CD8-positive, alpha-beta memory T cell (primary cell): Measurements from ENCODE around the gene ANK2. TPM values are rescaled to one million over a fixed set of nuclear protein-coding genes. Genes with fewer than 3 reads are reported as not detected.
"Not testable (repeated sequence)": the region's sequence is repeated elsewhere in the genome, so short reads cannot be mapped to it uniquely, and the experiment has no call there.

Experiments
- CTCF ChIA-PET: fragments of 350-600 bp; sonication (Branson Sonifier 250); formaldehyde crosslinking; loops from one replicate; lab custom pipeline; 2021; ENCODE audit warnings: antibody characterized with exemption; lab: Charles Lee
- POLR2A ChIA-PET: fragments of 350-600 bp; sonication (Branson Sonifier 250); formaldehyde crosslinking; loops from one replicate; lab custom pipeline; 2021; ENCODE audit warnings: antibody characterized with exemption; lab: Charles Lee
- DNase-seq, 5 donors: peaks; one replicate each; pipeline versions ENCODE4 v3.0.0 to v3.0.0-alpha.2; 2020 to 2022; ENCODE audit warnings: mixed read lengths in 1 of 5
- H3K27ac ChIP-seq: one replicate; pipeline ENCODE4 v1.7.0; 2013; ENCODE audit warnings: low read depth, mild to moderate bottlenecking, low read length, moderate library complexity
- H3K27me3 ChIP-seq: 2 replicates; pipeline ENCODE4 v1.7.0; 2013; ENCODE audit warnings: low read length, mild to moderate bottlenecking; ENCODE audit not compliant: insufficient read depth, poor library complexity, severe bottlenecking
- H3K36me3 ChIP-seq: 2 replicates; pipeline ENCODE4 v1.7.0; 2013; ENCODE audit warnings: mild to moderate bottlenecking, low read length, moderate library complexity; ENCODE audit not compliant: insufficient read depth
- H3K4me1 ChIP-seq: 2 replicates; pipeline ENCODE4 v1.7.0; 2013; ENCODE audit warnings: mild to moderate bottlenecking, low read length, moderate library complexity; ENCODE audit not compliant: insufficient read depth
- H3K4me3 ChIP-seq: 2 replicates; pipeline ENCODE4 v1.7.0; 2013; ENCODE audit warnings: mild to moderate bottlenecking, low read length
- H3K9me3 ChIP-seq: 2 replicates; pipeline ENCODE4 v1.7.0; 2013; ENCODE audit warnings: mild to moderate bottlenecking, low read length
- H3K27ac Mint-ChIP-seq, 8 donors: one replicate each; pipeline ENCODE4 v1.8.0; 2020 to 2021; ENCODE audit warnings: mixed read lengths in 8 of 8, mild to moderate bottlenecking in 6 of 8, inconsistent platforms in 3 of 8, moderate library complexity in 3 of 8
- H3K27me3 Mint-ChIP-seq, 2 donors: one replicate each; pipeline ENCODE4 v1.8.0; 2020 to 2021; ENCODE audit warnings: mixed read lengths in 2 of 2, mild to moderate bottlenecking in 1 of 2, moderate library complexity in 1 of 2
- H3K36me3 Mint-ChIP-seq, 3 donors: one replicate each; pipeline ENCODE4 v1.8.0; 2020 to 2021; ENCODE audit warnings: mixed read lengths in 3 of 3, inconsistent platforms in 1 of 3, mild to moderate bottlenecking in 1 of 3
- H3K4me1 Mint-ChIP-seq, 3 donors: one replicate each; pipeline ENCODE4 v1.8.0; 2020 to 2021; ENCODE audit warnings: mixed read lengths in 3 of 3, inconsistent platforms in 1 of 3, mild to moderate bottlenecking in 1 of 3
- H3K4me3 Mint-ChIP-seq, 7 donors: one replicate each; pipeline ENCODE4 v1.8.0; 2020 to 2021; ENCODE audit warnings: mixed read lengths in 7 of 7, mild to moderate bottlenecking in 6 of 7, moderate library complexity in 4 of 7, inconsistent platforms in 2 of 7
- H3K9me3 Mint-ChIP-seq, 5 donors: one replicate each; pipeline ENCODE4 v1.8.0; 2020 to 2022; ENCODE audit warnings: mixed read lengths in 5 of 5, mild to moderate bottlenecking in 3 of 5, moderate library complexity in 2 of 5, inconsistent platforms in 1 of 5
- polyA plus RNA-seq: library from polyadenylated mRNA; unstranded; fragments of 300-500 nt; fragmentation: Illumina TruSeq; gene quantifications from one replicate; pipeline ENCODE4 v1.2.3, GENCODE V29; 2021
- total RNA-seq, 2 experiments: library from RNA; stranded (reverse); gene quantifications; one replicate each; pipeline ENCODE4 v1.2.3, GENCODE V29; 2021

The ANK2 gene
- total and polyA plus RNA-seq, 3 experiments from 2014 or later, result 0.26 to 0.80 TPM; not detected in 1

GRCh38 chr4:113179091-113179490, 129.6 kb downstream of the ANK2 start:
- Mint-ChIP-seq H3K4me1 (no peaks in the 10 kb centered on the region), H3K9me3 (no peaks in the 10 kb centered on the region), H3K27ac (no peak overlapping the region), H3K4me3 (no peak overlapping the region), H3K36me3 (no peaks in the 10 kb centered on the region), H3K27me3 (no peaks in the 10 kb centered on the region)
- H3K36me3 ChIP-seq, result no peaks in the 10 kb centered on the region
- H3K9me3 ChIP-seq, result no peaks in the 10 kb centered on the region
- CTCF ChIA-PET, result no interaction called here
- no peaks in the 10 kb centered on the region for H3K27me3 ChIP-seq
- no peaks in the 10 kb centered on the region for H3K4me1 ChIP-seq
- no peak for DNase-seq
- POLR2A ChIA-PET, result no interaction called here
- no peak overlapping the region for H3K4me3 ChIP-seq
- H3K27ac ChIP-seq, result no peak overlapping the region

DNA sequence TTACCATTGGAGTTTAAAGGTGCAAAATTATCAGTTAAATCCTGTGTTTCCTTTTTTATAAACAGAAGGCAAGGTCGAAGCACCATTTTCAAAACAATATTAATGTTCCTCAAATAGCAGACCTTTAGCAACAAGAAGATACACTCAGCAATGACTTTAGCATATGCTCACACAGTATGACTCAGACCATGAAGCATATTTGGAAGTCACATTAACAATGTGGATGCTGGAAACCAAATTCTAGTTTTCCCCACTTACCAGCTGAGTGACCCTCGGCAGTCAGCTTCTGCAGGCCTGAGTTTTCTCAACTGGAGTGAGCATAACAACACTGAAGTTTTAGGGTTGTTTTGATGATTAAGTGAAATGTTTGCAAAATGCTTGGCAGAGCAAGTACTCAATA, 130.5 kb downstream of the ANK2 start:
- Histone ChIP-seq H3K36me3 (no peaks in the 10 kb centered on the region), H3K27me3 (no peaks in the 10 kb centered on the region), H3K27ac (no peak overlapping the region), H3K9me3 (no peaks in the 10 kb centered on the region), H3K4me3 (no peak overlapping the region), H3K4me1 (no peaks in the 10 kb centered on the region)
- H3K4me3 Mint-ChIP-seq, result no peak overlapping the region
- no peak for DNase-seq
- H3K9me3 Mint-ChIP-seq, result no peaks in the 10 kb centered on the region
- H3K27me3 Mint-ChIP-seq, result peaks cover 0 to 1% of the 10 kb centered on the region in 2 donors
- POLR2A ChIA-PET, result no interaction called here
- H3K27ac Mint-ChIP-seq, result no peak overlapping the region
- no peaks in the 10 kb centered on the region for H3K4me1 Mint-ChIP-seq
- no peaks in the 10 kb centered on the region for H3K36me3 Mint-ChIP-seq
- CTCF ChIA-PET, result no interaction called here

GRCh38 chr4:113181289-113182007, 132.0 kb downstream of the ANK2 start:
- H3K4me3 Mint-ChIP-seq, result no peak overlapping the region
- H3K27ac Mint-ChIP-seq, result no peak overlapping the region
- no peak overlapping the region for H3K27ac ChIP-seq
- peaks cover 0 to 1% of the 10 kb centered on the region in 2 donors for H3K27me3 Mint-ChIP-seq
- H3K4me1 ChIP-seq, result no peaks in the 10 kb centered on the region
- H3K9me3 ChIP-seq, result no peaks in the 10 kb centered on the region
- no peak for DNase-seq
- no peaks in the 10 kb centered on the region for H3K9me3 Mint-ChIP-seq
- H3K27me3 ChIP-seq, result no peaks in the 10 kb centered on the region
- no peaks in the 10 kb centered on the region for H3K4me1 Mint-ChIP-seq
- no peak overlapping the region for H3K4me3 ChIP-seq
- H3K36me3 ChIP-seq, result no peaks in the 10 kb centered on the region
- POLR2A ChIA-PET, result no interaction called here
- CTCF ChIA-PET, result no interaction called here
- H3K36me3 Mint-ChIP-seq, result no peaks in the 10 kb centered on the region

- no peak for DNase-seq
- Histone ChIP-seq H3K4me1 (no peaks in the 10 kb centered on the region), H3K27ac (no peak overlapping the region), H3K9me3 (no peaks in the 10 kb centered on the region), H3K27me3 (no peaks in the 10 kb centered on the region), H3K4me3 (no peak overlapping the region), H3K36me3 (no peaks in the 10 kb centered on the region)
- H3K4me1 Mint-ChIP-seq, result no peaks in the 10 kb centered on the region
- H3K27ac Mint-ChIP-seq, result no peak overlapping the region
- H3K4me3 Mint-ChIP-seq, result no peak overlapping the region
- ChIA-PET POLR2A (no interaction called here), CTCF (no interaction called here)
- H3K36me3 Mint-ChIP-seq, result no peaks in the 10 kb centered on the region
- peaks cover 0 to 1% of the 10 kb centered on the region in 2 donors for H3K27me3 Mint-ChIP-seq
- no peaks in the 10 kb centered on the region for H3K9me3 Mint-ChIP-seq
Measured at GRCh38 chr4:113183032-113183605, 133.7 kb downstream of the ANK2 start.

DNA sequence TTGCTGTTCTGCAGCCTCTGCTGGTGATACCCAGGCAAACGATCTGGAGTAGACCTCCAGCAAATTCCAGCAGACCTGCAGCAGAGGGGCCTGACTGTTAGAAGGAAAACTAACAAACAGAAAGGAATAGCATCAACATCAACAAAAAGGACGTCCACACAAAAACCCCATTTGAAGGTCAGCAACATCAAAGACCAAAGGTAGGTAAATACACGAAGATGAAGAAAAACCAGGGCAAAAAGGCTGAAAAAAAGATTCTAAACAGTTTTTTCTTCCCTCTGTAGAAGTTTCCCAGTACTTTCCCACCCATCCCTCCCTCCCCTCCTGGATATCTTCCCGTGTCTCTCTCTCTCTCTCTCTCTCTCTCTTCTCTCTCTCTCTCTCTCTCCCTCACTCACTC, 136.8 kb downstream of the ANK2 start:
- H3K36me3 Mint-ChIP-seq, H3K27me3 ChIP-seq, H3K36me3 ChIP-seq, H3K4me3 Mint-ChIP-seq, H3K9me3 ChIP-seq, H3K27ac Mint-ChIP-seq, H3K27ac ChIP-seq, H3K4me1 Mint-ChIP-seq, CTCF ChIA-PET, POLR2A ChIA-PET, H3K9me3 Mint-ChIP-seq, H3K4me1 ChIP-seq, H3K4me3 ChIP-seq, DNase-seq, H3K27me3 Mint-ChIP-seq: not testable (repeated sequence)

- Histone ChIP-seq H3K4me1 (no peaks in the 10 kb centered on the region), H3K27me3 (no peaks in the 10 kb centered on the region), H3K9me3 (no peaks in the 10 kb centered on the region), H3K36me3 (no peaks in the 10 kb centered on the region), H3K4me3 (no peak overlapping the region), H3K27ac (no peak overlapping the region)
- Mint-ChIP-seq H3K27ac (no peak overlapping the region), H3K4me3 (no peak overlapping the region), H3K36me3 (no peaks in the 10 kb centered on the region), H3K4me1 (no peaks in the 10 kb centered on the region), H3K27me3 (peaks cover 0 to 7% of the 10 kb centered on the region in 2 donors), H3K9me3 (no peaks in the 10 kb centered on the region)
- no peak for DNase-seq
- CTCF ChIA-PET, result no interaction called here
- POLR2A ChIA-PET, result no interaction called here
Measured at GRCh38 chr4:113186913-113187312, 137.5 kb downstream of the ANK2 start.

GRCh38 chr4:113187358-113187757, 137.9 kb downstream of the ANK2 start:
- no peaks in the 10 kb centered on the region for H3K36me3 ChIP-seq
- CTCF ChIA-PET, result no interaction called here
- no peaks in the 10 kb centered on the region for H3K36me3 Mint-ChIP-seq
- H3K4me1 ChIP-seq, result no peaks in the 10 kb centered on the region
- no peaks in the 10 kb centered on the region for H3K4me1 Mint-ChIP-seq
- no peaks in the 10 kb centered on the region for H3K9me3 Mint-ChIP-seq
- H3K27ac ChIP-seq, result no peak overlapping the region
- no peaks in the 10 kb centered on the region for H3K27me3 ChIP-seq
- POLR2A ChIA-PET, result no interaction called here
- H3K4me3 ChIP-seq, result no peak overlapping the region
- no peak overlapping the region for H3K27ac Mint-ChIP-seq
- no peak for DNase-seq
- H3K9me3 ChIP-seq, result no peaks in the 10 kb centered on the region
- peaks cover 0 to 7% of the 10 kb centered on the region in 2 donors for H3K27me3 Mint-ChIP-seq
- H3K4me3 Mint-ChIP-seq, result no peak overlapping the region

DNA sequence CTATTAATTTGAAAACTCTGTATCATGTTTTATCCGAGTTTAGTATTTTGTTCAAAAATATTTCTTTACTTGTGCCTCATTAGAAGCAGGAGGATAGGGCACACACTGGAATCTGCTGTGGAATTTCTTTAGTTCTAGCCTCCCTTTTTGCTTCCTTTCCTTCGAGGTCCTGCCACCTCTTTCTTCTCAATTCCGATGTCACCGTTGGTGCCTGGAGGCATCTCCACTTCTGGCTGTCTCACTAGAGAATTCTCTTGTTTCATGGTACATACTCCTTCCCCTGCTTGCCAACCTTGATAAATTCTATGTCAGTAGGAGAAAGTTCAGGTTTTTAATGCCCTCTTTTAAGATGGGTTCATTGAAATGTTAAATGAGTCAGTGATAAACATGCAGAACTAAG, 140.1 kb downstream of the ANK2 start:
- H3K27ac ChIP-seq, result no peak overlapping the region
- POLR2A ChIA-PET, result no interaction called here

More for the DNA sequence above, 140.1 kb downstream of the ANK2 start:
- H3K27me3 ChIP-seq, result no peaks in the 10 kb centered on the region
- H3K4me3 ChIP-seq, result no peak overlapping the region
- H3K4me1 ChIP-seq, result no peaks in the 10 kb centered on the region
- Mint-ChIP-seq H3K9me3 (no peaks in the 10 kb centered on the region), H3K4me3 (no peak overlapping the region), H3K27me3 (peaks cover 0 to 7% of the 10 kb centered on the region in 2 donors), H3K27ac (no peak overlapping the region), H3K4me1 (no peaks in the 10 kb centered on the region), H3K36me3 (no peaks in the 10 kb centered on the region)
- CTCF ChIA-PET, result no interaction called here
- DNase-seq, result no peak
- H3K36me3 ChIP-seq, result no peaks in the 10 kb centered on the region
- no peaks in the 10 kb centered on the region for H3K9me3 ChIP-seq
